Dermis blood vessel endothelial cell (primary cell): ENCODE results near the gene PTCRA. TPM values are rescaled to one million over a fixed set of nuclear protein-coding genes. Genes with fewer than 3 reads are reported as not detected.
"Not testable (repeated sequence)": the region's sequence is repeated elsewhere in the genome, so short reads cannot be mapped to it uniquely, and the experiment has no call there.

ENCODE experiments used
- DNase-seq: peaks from one replicate; pipeline ENCODE4 v3.0.0; 2010
- total RNA-seq: library from RNA; depleted of rRNA; stranded (reverse); fragments of >200 nt; gene quantifications from 2 replicates; pipeline ENCODE4 v1.2.3, GENCODE V29; 2014

PTCRA gene
- total RNA-seq, 1 donor from 2014 or later = not detected

- no peak for DNase-seq
These were observed 11.4 kb upstream of the PTCRA start for GRCh38 chr6:42904467-42904866.

GRCh38 chr6:42907336-42907735 lies 8.5 kb upstream of the PTCRA start:
- no peak for DNase-seq

- DNase-seq = no peak
These were observed 6.0 kb upstream of the PTCRA start for GRCh38 chr6:42909835-42910234.

DNA sequence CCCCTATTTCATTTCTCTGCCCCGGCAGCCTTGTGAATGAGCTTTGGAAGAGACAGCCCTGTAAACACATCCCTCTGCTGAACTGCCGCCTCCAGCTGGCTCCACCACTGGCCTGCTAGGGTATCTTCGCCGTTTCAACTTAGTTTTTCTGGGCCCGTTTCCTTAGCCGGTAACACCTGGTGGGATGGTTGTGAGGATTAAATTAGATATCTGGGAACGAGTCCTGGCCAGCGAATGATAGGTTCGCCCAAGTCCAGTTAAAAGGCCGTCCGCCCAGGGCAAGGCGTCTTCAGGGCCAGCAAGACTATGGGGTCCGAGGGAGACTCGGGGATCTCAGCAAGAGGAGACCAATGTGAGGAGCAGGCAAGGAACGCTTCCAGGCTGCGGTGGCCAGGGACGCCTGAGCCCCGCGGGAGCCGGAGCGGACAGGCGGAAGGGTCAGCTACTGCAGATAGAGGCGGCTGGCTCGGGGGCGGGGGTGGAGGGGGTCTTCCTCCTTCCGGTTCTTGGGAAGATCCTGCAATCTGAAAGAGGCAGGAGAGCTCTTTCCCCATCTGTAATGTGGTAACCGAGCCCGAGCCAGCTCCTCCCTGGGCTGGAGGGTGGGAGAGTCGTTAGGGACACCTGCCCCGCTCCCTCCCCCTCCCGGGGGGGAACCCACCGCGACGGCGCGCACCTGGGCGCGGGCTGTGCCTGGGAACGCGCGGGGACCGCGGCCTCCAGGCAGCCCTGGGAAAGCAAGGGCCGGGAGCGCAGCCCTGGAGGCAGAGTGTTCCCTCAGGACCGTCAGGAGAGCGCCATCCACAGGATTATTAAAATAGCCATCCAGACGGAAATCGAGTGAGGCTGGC lies 4.5 kb upstream of the PTCRA start:
- DNase-seq = no peak

GRCh38 chr6:42914546-42914945 lies 1.3 kb upstream of the PTCRA start:
- no peak for DNase-seq

DNA sequence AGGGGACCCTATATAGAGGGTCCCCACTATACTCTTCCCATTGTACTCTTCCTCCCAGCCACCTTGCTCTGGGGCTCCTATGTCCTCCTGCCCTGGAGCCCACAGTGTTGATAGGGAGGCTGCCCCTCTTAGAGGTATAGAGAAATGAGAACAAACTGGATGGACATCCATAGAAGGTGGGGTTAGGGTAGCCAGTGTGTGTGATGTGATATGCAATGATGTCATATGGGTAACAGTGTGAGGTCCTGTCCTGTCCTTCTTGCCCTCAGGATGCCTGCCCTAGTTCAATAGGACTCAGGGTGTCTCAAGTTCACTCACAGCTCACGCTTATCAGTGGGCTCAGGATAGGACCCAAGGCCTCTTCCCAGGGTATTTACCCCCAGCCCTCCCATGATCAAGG lies 435 bp downstream of the PTCRA start:
- DNase-seq = no peak

DNA sequence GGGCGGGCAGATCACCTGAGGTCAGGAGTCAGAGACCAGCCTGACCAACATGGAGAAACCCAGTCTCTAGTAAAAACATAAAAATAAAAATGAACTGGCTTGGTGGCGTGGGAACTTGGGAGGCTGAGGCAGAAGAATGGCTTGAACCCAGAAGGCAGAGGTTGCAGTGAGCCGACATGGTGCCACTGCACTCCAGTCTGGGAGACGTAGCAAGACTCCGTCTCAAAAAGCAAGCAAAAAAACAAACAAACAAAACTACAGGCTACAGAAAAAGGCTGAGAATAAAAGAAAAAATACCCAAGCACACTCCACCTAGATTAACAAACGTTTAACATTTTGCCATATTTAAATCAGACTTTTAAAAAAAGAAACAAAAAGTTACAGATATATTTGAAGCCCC lies 5.9 kb downstream of the PTCRA start:
- DNase-seq = no peak

GRCh38 chr6:42923666-42924065 lies 7.8 kb downstream of the PTCRA start:
- peak; percentile 35 for DNase-seq

DNA sequence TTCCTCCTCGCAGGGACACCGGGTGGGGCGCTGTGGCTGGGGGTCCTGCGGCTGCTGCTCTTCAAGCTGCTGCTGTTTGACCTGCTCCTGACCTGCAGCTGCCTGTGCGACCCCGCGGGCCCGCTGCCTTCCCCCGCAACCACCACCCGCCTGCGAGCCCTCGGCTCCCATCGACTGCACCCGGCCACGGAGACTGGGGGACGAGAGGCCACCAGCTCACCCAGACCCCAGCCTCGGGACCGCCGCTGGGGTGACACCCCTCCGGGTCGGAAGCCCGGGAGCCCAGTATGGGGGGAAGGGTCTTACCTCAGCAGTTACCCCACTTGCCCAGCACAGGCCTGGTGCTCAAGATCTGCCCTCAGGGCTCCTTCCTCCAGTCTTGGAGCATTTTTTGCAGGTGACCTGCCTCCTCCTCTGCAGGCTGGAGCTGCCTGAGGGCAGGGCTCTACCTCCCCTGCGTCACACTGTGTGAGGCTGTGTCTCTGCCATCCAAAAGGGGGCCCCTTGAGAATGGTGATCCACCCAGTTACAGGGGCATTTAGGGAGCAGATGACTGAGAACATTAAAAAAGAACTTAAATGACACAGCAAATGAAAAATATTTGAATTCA lies 9.5 kb downstream of the PTCRA start:
- no peak for DNase-seq

DNA sequence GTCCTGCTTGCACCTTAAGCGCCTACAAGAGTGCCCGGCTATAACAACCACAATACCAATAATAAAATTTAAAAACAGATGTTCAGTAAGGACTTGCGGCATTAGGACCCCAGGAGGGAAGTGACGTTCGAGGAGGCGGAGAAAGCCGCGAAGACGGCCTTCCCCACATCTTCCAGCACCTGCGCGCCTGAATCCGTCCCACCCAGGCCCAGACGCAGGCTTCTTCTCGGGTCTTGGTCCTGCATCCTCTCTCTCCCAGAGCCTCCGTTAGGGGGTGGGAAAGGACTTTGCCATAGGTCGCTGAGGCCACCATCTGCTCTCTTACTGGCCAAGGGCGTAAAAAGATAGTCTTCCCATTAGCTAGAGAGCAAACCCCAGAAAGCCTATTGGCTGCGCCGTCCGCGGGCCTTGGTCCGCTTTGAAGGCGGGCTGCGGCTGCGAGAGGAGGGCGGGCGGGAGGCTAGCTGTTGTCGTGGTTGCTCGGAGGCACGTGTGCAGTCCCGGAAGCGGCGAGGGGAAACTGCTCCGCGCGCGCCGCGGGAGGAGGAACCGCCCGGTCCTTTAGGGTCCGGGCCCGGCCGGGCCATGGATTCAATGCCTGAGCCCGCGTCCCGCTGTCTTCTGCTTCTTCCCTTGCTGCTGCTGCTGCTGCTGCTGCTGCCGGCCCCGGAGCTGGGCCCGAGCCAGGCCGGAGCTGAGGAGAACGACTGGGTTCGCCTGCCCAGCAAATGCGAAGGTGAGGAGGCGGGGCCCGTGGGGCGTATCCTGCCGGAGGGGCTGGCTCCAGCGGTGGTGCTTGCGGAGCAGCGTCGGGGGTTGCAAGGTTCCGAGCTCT lies 13.3 kb downstream of the PTCRA start, which contains the start of gene CNPY3:
CNPY3 (plus strand) TSS at position 495 of the 835 bp plus-strand sequence; CDS start at position 586, 91 bp downstream.
- peak; percentile 98 for DNase-seq

- peak; percentile 51 for DNase-seq
These were observed 14.0 kb downstream of the PTCRA start for GRCh38 chr6:42929821-42930360.

DNA sequence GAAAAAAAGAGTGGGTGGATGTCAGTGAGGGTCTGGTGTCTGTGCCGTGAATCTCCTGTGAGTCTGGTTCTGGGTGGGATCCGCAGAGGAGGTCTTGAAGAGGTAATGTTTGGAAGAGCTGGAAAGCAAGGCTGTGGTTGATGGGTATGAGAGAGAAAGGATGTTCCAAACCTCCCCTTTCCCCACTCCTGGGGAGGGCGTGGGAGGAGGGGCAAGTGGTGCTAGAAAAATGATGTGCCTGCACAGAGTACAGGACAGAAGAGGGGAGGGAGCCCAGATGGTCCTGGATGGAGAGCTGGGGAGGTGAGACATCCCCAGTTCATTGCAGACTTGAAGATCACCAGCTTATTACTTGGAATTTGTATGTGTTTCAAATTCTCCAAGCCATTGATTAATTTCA lies 16.6 kb downstream of the PTCRA start:
- DNase-seq = no peak

GRCh38 chr6:42933205-42933604 lies 17.4 kb downstream of the PTCRA start:
- DNase-seq = no peak

- DNase-seq = peak; percentile 48
These were observed 19.5 kb downstream of the PTCRA start for GRCh38 chr6:42935322-42935721.

DNA sequence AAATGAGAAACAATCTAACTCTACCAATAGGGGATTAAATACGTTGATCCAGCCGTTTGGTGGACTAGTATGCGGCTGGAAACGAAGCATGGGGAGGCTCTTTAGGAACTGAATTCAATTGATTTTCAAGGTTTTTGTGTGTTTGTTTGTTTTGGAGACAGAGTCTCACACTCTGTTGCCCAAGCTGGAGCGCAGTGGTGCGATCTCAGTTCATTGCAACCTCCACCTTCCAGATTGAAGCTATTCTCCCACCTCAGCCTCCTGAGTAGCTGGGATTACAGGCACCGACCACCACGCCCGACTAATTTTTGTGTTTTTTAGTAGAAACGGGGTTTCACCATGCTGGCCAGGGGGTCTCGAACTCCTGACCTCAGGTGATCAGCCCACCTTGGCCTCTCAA lies 20.5 kb downstream of the PTCRA start:
- DNase-seq = no peak

DNA sequence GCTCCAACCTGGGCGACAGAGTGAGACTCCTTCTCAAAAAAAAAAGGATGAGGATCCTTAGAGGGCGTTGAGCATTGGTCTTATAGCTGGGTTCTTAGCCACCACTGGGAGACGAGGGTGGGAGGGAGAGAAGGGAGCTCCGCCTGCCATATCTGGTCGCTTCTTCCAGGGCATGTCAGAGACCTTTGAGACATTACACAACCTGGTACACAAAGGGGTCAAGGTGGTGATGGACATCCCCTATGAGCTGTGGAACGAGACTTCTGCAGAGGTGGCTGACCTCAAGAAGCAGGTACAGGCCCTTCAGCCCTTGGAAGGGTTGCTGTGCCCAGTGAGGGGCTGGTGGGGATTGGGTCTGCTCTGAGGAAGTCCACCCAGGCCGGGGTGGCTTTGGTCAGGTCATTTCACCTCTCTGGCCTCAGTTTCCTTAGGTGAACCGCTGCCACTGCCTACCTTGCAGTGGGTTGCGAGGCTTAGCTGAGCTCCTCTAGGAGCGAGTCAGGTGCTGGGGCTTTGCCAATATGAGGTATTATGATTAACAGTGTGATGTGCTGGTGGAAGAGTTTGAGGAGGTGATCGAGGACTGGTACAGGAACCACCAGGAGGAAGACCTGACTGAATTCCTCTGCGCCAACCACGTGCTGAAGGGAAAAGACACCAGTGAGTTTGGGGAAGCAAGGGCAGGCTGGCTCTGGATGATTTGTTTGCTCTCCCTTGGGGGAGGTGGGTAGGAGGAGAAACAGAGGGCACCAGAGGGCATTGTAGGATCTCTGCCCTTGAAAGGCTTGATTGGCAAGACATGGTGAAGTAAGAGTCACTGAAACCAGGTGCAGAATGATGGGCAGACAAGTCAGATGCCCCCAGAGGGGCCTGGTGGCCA lies 21.9 kb downstream of the PTCRA start:
- no peak for DNase-seq

DNA sequence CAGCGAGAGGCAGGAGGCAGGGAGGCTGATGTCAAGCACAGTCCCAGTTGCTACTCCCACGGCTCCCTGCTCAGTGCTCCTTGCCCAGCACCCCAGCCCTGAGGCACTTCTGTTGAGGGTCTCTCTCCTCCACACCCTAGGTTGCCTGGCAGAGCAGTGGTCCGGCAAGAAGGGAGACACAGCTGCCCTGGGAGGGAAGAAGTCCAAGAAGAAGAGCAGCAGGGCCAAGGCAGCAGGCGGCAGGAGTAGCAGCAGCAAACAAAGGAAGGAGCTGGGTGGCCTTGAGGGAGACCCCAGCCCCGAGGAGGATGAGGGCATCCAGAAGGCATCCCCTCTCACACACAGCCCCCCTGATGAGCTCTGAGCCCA lies 22.6 kb downstream of the PTCRA start:
- DNase-seq = no peak

- DNase-seq = no peak
These were observed 23.3 kb downstream of the PTCRA start for GRCh38 chr6:42938987-42939809.

- no peak for DNase-seq
These were observed 23.9 kb downstream of the PTCRA start for GRCh38 chr6:42939810-42940167.

GRCh38 chr6:42940493-42941045 lies 24.7 kb downstream of the PTCRA start:
- no peak for DNase-seq

DNA sequence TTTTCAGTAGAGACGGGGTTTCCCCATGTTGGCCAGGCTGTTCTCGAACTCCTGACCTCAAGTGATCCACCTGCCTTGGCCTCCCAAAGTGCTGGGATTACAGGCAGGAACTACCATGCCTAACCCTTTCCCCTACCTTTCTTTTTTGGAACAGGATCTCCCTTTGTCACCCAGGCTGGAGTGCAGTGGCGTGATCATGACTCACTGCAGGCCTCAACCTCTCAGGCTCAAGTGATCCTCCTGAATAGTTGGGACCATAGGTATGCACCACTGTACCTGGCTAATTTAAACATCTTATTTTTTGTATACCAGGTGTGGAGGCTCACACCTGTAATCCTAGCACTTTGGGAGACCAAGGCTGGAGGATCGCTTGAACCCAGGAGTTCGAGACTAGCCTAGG lies 25.5 kb downstream of the PTCRA start:
- not testable (repeated sequence) for DNase-seq
